ENCODE measurements around the gene R3HDM4.
A peak's percentile ranks its signal among the peaks of the same experiment; 100 is the strongest.
"Not testable (repeated sequence)": the region's sequence is repeated elsewhere in the genome, so short reads cannot be mapped to it uniquely, and the experiment has no call there.

The R3HDM4 gene

GRCh38 chr19:890831-891230, 22.2 kb downstream of the R3HDM4 start:
- DNase-seq, result no peak

GRCh38 chr19:889662-890295, 23.2 kb downstream of the R3HDM4 start:
- DNase-seq, result no peak

GRCh38 chr19:888581-889385, 24.2 kb downstream of the R3HDM4 start:
- no peak for DNase-seq

- DNase-seq, result no peak
Observed at GRCh38 chr19:887599-887998, 25.4 kb downstream of the R3HDM4 start.

- no peak for DNase-seq
Observed at GRCh38 chr19:887072-887471, 25.9 kb downstream of the R3HDM4 start.

- no peak for DNase-seq
Observed at GRCh38 chr19:885536-886224, 27.3 kb downstream of the R3HDM4 start.

GRCh38 chr19:884420-885211, 28.4 kb downstream of the R3HDM4 start:
- DNase-seq, result no peak

GRCh38 chr19:883661-884211, 29.3 kb downstream of the R3HDM4 start:
- no peak for DNase-seq

- no peak for DNase-seq
Observed at GRCh38 chr19:882871-883497, 30.0 kb downstream of the R3HDM4 start.

GRCh38 chr19:881385-882071, 31.5 kb downstream of the R3HDM4 start:
- DNase-seq, result no peak

- no peak for DNase-seq
Observed at GRCh38 chr19:879711-880438, 33.1 kb downstream of the R3HDM4 start.

- not testable (repeated sequence) for DNase-seq
Observed at GRCh38 chr19:878751-879561, 34.1 kb downstream of the R3HDM4 start.

GRCh38 chr19:877992-878660, 34.9 kb downstream of the R3HDM4 start:
- DNase-seq, result not testable (repeated sequence)

- no peak for DNase-seq
Observed at GRCh38 chr19:876780-877314, 36.2 kb downstream of the R3HDM4 start.

GRCh38 chr19:876089-876488, 36.9 kb downstream of the R3HDM4 start:
- DNase-seq, result no peak

- DNase-seq, result no peak
Observed at GRCh38 chr19:875265-875879, 37.6 kb downstream of the R3HDM4 start.

- no peak for DNase-seq
Observed at GRCh38 chr19:873561-874041, 39.4 kb downstream of the R3HDM4 start.

- DNase-seq, result peak; percentile 71
Observed at GRCh38 chr19:873084-873483, 39.9 kb downstream of the R3HDM4 start.
